HG03064 (cell line): ENCODE measurements around the gene SLC2A8.

Experiments
- ATAC-seq: cut with Tn5 transposase; IDR thresholded peaks from one replicate; pipeline ENCODE4 v1.9.1; 2021; ENCODE audit warnings: low read depth; ENCODE audit not compliant: unreplicated experiment

SLC2A8 gene

DNA sequence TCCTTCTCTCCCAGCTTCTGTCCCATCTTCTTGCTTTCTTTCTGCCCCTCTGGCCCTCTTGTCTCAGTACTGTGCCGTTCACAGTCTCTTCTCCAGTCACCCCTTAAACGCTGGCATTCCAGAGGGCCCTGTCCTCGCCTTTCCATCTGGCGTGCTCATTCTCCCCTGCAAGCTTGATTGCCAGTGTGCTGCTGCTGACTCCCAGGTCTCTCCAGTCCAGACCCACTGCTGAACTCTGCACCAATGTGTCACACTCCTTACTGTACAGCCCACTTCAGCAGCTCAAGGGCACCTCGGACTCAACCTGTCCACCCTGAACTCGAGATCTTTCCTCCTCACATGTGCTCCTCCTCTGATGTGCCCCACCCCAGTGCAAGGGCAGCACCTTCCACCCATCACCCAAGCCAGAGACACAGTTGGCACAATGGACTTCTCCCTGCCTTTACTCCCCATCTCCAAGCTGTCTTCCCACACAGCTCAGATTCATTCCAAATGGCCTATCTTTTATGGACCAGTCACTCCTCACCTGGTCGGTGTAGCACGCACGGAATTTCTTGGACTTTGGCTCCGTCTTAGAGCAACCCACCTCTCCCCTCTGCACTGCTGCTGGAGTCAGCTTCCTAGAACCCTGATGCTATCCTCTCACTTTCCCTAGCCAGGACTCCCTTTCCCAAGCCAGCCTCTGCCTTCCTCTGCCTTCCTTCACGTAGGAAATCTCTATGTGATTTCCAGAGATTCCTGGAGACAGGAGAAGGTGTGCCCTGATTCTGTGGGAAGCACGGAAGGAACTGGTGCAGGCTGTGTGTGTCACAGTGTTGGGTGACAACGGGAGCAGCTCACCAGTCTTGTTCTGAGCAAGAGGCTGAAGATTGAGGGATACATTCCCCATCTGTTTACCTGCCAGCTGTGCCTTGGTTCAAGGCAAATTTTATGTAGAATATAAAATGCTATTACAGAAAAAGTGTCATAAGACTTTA lies 26.0 kb upstream of the SLC2A8 start:
- ATAC-seq, result no peak

GRCh38 chr9:127380479-127380878 lies 16.5 kb upstream of the SLC2A8 start:
- no peak for ATAC-seq

- no peak for ATAC-seq
These were observed 14.4 kb upstream of the SLC2A8 start for GRCh38 chr9:127382541-127382940.

GRCh38 chr9:127384016-127384730 lies 12.8 kb upstream of the SLC2A8 start:
- no peak for ATAC-seq

DNA sequence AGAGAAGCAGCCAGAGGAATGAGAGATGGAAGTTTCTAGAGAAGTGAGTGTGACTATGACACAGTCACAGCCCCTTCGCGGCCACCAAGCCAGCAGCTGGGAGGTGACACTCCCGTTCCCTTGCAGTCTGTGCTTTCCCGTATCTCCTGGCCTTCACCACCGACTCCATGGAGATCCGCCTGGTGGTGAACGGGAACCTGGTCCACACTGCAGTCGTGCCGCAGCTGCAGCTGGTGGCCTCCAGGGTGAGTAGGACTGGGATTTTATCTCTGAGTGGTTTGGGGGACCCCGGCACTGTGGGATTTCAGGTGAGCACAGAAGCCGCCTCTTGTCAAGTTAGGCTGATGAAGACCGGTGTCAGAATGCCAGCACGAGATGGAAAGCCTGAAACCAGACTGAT lies 12.1 kb upstream of the SLC2A8 start:
- ATAC-seq, result no peak

- no peak for ATAC-seq
These were observed 10.7 kb upstream of the SLC2A8 start for GRCh38 chr9:127386249-127386648.

DNA sequence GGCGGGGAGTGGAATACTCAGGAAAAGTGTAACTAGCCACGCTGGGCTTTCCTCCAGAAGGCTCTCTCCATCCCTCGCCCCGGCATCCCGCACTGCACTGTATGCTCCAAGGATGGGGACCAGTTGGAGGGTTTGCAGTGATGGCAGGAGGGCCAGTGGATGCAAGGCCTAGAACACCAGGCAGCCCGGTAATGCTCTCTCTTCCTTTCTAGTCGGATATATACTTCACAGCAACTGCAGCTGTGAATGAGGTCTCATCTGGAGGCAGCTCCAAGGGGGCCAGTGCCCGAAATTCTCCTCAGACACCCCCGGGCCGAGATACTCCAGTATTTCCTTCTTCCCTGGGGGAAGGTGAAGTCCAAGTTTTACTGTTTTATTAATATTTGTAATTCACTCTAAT lies 10.0 kb upstream of the SLC2A8 start:
- no peak for ATAC-seq

DNA sequence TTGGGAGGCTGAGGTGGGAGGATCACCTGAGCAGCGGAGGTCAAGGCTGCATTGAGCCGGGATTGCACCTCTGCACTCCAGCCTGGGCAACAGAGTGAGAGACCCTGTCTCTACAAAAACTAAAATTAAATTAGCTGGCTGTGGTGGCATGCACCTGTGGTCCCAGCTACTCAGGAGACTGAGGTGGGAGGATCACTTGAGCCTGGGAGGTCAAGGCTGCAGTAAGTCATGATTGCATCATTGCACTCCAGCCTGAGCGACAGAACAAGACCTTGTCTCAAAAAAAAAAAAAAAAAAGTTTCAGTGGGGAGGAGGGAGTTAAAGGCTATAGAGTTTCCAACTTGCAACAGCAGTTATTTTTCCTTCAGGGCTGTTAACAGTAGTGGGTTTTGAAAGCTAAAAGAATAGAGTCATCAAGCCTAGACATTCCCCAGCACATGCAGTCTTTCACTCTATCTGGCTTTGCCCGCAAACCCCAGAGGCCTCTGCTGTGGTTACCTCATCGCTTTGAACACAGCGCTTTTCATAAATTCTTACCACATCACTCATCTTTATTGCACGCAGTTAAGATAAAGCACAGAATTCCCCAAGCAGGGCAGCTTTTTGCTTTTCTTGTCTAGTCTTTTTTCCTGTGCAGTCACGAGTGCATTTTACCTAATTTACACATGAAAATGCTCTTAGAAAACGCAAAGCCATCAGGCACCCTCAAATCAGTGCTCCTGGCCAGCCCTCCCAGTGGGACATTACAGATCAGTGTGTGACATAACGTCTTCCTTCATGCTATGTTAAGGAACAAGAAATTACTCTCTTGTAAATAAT lies 8.7 kb upstream of the SLC2A8 start:
- ATAC-seq, result peak; percentile 74

DNA sequence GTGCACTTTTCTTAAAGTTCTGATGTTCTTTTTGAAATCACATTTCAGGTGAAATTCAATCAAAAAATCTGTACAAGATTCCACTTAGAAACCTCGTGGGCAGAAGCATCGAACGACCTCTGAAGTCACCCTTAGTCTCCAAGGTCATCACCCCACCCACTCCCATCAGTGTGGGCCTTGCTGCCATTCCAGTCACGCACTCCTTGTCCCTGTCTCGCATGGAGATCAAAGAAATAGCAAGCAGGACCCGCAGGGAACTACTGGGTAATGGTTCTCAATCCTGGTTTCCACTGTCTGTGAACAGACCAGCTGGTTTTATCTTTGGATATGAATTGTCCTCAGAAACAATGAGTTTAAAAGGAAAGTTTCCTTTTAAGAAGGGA lies 8.1 kb upstream of the SLC2A8 start:
- no peak for ATAC-seq

GRCh38 chr9:127389381-127390247 lies 7.4 kb upstream of the SLC2A8 start:
- ATAC-seq, result no peak

GRCh38 chr9:127390248-127390545 lies 6.8 kb upstream of the SLC2A8 start:
- ATAC-seq, result no peak

DNA sequence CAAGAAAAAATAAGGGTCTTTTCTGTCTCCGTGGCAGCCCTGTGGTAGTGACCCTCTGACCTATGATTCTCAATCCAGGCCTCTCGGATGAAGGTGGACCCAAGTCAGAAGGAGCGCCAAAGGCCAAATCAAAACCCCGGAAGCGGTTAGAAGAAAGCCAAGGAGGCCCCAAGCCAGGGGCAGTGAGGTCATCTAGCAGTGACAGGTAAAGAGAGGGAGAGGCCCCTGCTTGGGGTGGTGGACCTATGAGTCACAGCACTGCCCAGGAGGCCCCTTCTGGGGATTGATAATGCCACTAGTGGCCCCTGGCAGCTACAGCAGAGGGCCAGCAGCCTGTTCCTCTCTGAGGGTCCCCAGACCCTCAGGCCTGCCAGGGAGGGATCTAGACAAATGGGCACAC lies 6.4 kb upstream of the SLC2A8 start:
- ATAC-seq, result no peak

- no peak for ATAC-seq
These were observed 4.8 kb upstream of the SLC2A8 start for GRCh38 chr9:127392166-127392565.

DNA sequence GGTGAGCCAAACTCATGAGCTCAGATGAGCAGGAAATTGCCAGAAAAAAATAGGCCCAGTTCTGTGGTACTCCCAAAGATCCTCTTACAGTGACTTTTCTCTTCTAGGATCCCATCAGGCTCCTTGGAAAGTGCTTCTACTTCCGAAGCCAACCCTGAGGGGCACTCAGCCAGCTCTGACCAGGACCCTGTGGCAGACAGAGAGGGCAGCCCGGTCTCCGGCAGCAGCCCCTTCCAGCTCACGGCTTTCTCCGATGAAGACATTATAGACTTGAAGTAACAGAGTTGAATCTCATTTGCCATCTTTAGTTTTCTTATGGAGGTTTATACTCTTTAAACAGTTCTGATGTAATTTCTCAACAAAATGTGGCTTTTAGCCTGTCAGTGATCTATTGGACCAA lies 4.0 kb upstream of the SLC2A8 start:
- ATAC-seq, result no peak

DNA sequence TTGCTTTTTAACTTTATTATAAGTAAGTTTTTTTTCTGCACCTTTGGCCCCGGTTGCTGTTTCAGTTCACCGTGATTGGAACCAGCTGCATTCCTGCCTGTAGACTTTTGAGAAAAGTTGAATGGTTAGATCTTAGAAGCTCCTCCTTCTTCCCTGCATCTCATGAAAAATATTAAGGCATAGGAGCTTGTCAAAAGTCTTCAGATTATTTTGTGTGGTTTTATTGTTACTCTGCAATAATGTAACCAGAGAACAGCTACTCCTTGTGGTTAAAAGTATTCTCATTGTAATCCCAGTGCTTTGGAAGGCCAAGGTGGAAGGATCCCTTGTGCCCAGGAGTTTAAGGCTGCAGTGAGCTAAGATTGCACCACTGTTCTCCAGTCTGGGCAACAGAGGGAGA lies 3.3 kb upstream of the SLC2A8 start:
- no peak for ATAC-seq

DNA sequence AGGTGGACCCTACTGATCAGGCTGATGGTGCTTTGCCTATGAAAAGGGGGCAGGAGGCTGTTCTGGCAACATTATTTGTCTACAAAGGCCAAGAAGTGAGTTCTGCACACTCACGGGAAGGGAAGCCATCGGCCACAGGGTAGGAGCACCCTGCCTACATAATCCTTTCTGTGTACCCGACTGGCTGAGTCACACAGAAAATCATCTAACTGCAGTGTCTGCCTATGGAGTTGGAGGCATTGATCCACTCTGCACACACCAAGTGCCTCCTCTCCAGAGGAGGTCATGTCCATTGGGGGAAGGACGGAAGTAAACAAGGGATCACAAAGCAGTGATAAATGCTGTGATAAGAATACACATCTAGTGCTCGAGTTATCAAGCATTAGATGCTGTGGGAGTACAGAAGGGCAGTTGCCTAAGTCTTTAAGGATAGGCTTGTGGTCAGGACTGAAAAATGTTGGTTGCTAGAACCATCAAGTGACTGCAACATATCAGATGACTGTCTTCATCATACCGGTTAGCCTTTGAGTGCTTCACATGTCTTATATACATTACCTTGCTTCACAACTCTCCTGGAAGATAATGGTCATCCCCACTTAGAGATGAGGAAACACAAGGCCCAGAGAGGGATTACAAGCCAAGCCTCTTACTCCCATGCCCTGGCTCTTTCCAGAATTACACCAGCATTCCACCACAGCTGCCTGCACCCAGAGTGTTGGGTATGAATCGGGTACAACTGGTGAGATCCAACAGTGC lies 1.3 kb upstream of the SLC2A8 start:
- ATAC-seq, result no peak

- no peak for ATAC-seq
These were observed 639 bp upstream of the SLC2A8 start for GRCh38 chr9:127396253-127396807.

DNA sequence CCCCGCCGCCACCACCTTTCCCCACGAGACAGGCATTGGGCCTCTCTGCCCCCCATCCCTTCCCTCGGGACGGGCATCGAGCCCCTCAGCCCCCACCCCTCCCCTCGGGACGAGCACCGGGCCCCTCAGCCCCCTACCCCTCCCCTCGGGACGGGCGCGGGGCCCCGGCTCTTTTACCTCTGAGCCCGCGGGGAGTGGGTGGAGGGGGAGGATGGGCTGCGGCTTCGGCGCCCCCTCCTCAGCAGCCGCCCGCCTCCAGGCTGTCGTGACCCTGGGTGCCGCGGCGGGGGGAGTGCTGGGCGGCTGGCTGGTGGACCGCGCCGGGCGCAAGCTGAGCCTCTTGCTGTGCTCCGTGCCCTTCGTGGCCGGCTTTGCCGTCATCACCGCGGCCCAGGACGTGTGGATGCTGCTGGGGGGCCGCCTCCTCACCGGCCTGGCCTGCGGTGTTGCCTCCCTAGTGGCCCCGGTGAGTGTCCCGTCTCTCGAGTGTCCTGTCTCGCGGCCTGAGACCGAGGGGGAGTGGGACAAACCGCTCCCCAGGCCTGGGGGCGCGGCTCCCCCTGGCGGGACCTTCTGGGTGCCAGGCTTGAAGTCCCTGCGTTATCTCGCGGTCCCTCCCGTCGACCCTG lies 791 bp downstream of the SLC2A8 start:
- ATAC-seq, result no peak

DNA sequence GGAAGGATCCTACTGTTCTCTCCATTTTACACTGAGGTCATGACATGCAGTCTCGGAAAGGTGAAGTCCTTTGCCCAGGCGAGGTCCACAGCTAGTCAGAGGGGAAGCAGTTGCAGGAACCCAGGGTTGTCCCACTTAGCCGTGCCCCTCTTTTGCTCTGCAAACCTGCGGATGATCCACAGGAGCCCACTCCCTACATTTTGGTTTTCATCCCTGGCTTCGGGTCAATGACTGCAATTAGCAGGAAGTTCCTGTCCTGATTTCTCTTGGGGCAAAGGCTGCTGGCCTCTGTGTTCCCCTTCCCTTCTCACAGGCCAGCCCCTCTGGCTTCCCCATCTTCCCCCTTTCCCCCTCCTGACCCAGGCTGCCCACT lies 1.3 kb downstream of the SLC2A8 start:
- ATAC-seq, result no peak
